ENCODE results near the gene TBX3.

DNA sequence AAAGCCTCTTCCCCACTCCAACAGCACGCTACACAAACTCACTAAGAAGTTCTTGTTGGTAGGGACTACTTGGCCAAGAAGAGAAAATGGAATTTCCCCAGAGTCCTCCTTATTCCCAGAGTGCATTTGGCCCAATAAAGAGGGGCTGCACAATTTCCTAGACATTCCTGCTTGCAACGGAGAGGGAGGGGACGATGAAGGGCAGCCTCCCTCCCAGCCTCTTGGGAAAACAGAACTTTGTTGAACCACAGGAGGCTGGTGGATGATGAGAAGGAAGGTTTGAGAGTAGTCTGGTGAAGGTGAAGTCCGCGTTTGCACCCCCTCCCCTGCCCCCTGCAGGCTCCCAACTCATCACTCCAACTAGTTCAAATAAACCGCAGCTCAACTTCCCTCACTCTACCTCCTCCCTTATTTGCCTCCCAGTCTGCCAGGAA is 19.1 kb upstream of the TBX3 start:
- TF ChIP-seq, protein P1, sequence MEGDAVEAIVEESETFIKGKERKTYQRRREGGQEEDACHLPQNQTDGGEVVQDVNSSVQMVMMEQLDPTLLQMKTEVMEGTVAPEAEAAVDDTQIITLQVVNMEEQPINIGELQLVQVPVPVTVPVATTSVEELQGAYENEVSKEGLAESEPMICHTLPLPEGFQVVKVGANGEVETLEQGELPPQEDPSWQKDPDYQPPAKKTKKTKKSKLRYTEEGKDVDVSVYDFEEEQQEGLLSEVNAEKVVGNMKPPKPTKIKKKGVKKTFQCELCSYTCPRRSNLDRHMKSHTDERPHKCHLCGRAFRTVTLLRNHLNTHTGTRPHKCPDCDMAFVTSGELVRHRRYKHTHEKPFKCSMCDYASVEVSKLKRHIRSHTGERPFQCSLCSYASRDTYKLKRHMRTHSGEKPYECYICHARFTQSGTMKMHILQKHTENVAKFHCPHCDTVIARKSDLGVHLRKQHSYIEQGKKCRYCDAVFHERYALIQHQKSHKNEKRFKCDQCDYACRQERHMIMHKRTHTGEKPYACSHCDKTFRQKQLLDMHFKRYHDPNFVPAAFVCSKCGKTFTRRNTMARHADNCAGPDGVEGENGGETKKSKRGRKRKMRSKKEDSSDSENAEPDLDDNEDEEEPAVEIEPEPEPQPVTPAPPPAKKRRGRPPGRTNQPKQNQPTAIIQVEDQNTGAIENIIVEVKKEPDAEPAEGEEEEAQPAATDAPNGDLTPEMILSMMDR (IDR thresholded peaks at IDR 0.05): no peak
- no peak for TF ChIP-seq POLR2A (IDR thresholded peaks at IDR 0.05)
